Measurements from ENCODE around the gene THAP7. TPM values are rescaled to one million over a fixed set of nuclear protein-coding genes. Genes with fewer than 3 reads are reported as not detected.

Gene THAP7
- total and polyA plus RNA-seq, 9 of the 15 experiments (the other 6 are each of a cell fraction or from before 2014, with no cell fraction given) = 7.9 to 263 (median 84.1) TPM

- 0 out of 2 replicates have a peak, but pooled peaks have one; percentile 26 for TF ChIP-seq TAF7 (tag; IDR thresholded peaks at IDR 0.05)
- TF ChIP-seq ZNF174 (CRISPR knock-in tag; IDR thresholded peaks at IDR 0.05) = no peak
- TF ChIP-seq MTF1 (CRISPR knock-in tag; IDR thresholded peaks at IDR 0.05; ENCODE audit: borderline replicate concordance) = peak; percentile 10; the same call in 1 of the 2 replicates
- TF ChIP-seq ZNF592 (IDR thresholded peaks at IDR 0.05) = no peak
- TF ChIP-seq, protein P1, sequence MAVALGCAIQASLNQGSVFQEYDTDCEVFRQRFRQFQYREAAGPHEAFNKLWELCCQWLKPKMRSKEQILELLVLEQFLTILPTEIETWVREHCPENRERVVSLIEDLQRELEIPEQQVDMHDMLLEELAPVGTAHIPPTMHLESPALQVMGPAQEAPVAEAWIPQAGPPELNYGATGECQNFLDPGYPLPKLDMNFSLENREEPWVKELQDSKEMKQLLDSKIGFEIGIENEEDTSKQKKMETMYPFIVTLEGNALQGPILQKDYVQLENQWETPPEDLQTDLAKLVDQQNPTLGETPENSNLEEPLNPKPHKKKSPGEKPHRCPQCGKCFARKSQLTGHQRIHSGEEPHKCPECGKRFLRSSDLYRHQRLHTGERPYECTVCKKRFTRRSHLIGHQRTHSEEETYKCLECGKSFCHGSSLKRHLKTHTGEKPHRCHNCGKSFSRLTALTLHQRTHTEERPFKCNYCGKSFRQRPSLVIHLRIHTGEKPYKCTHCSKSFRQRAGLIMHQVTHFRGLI (CRISPR knock-in tag; IDR thresholded peaks at IDR 0.05) = 0 out of 2 replicates have a peak, but pooled peaks have one; percentile 20
- peak; percentile 51; the same call in 1 of the 2 replicates for TF ChIP-seq ZNF764 (CRISPR knock-in tag; IDR thresholded peaks at IDR 0.05; ENCODE audit: low read depth)
- 0 out of 2 replicates have a peak, but pooled peaks have one; percentile 17 for TF ChIP-seq JUNB (CRISPR knock-in tag; conservative IDR thresholded peaks at IDR 0.05)
- no peak for TF ChIP-seq SNAPC5 (CRISPR knock-in tag; IDR thresholded peaks at IDR 0.05)
- TF ChIP-seq, protein P2, sequence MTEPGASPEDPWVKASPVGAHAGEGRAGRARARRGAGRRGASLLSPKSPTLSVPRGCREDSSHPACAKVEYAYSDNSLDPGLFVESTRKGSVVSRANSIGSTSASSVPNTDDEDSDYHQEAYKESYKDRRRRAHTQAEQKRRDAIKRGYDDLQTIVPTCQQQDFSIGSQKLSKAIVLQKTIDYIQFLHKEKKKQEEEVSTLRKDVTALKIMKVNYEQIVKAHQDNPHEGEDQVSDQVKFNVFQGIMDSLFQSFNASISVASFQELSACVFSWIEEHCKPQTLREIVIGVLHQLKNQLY (CRISPR knock-in tag; conservative IDR thresholded peaks at IDR 0.05) = peak; percentile 11 to 29; a peak in 1 of 4 replicates
- TF ChIP-seq ZNF584 (CRISPR knock-in tag; IDR thresholded peaks at IDR 0.05; ENCODE audit: low read depth) = no peak
- TF ChIP-seq CHD4 (IDR thresholded peaks at IDR 0.05; ENCODE audit: insufficient read depth, insufficient replicate concordance, low read depth, low read length, poor library complexity, severe bottlenecking) = peak; percentile 19
- TF ChIP-seq THAP12 (CRISPR knock-in tag; IDR thresholded peaks at IDR 0.05) = peak; percentile 2; the same call in 1 of the 2 replicates
- TF ChIP-seq RCOR1 (IDR thresholded peaks at IDR 0.05; ENCODE audit: borderline replicate concordance in 1 of 2, low read depth in 2 of 2, low read length in 2 of 2) = peak in 1 of 2 experiments; percentile 5; a peak in 1 of 4 replicates
- 0 out of 2 replicates have a peak, but pooled peaks have one; percentile 43 for TF ChIP-seq SMAD3 (CRISPR knock-in tag; conservative IDR thresholded peaks at IDR 0.05)
Measured at GRCh38 chr22:20980938-20981722, 20.8 kb downstream of the THAP7 start (continued).
